Measurements from ENCODE around the gene PRICKLE3. TPM values are rescaled to one million over a fixed set of nuclear protein-coding genes. Genes with fewer than 3 reads are reported as not detected.

PRICKLE3 gene
- total RNA-seq, 2 donors from 2014 or later: 7.5 to 13.2 TPM

DNA sequence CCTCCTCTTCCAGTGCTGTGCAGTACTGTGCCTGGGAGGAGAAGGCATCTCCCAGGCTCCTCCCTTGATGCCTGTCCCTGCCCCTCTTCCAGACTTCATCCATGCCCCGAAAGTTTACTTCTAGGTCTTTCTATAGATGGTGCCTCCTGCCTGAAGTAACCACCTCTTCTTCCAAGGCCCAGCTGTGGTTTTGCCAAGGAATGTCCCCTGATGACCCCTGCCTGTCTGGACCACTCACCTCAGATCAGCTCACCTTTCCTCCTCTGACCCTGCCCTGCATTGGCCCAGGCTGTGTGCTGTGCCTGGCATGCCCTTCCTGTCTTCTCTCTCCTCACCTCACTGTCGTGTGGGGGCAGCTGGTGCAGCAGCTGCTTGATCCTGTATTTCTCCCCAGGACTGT is 6.8 kb downstream of the PRICKLE3 start:
- H3K27me3 ChIP-seq: no peaks in the 10 kb centered on the region
- peak overlapping the region in 2 of 4 donors; percentile 12 to 45 for H3K27ac ChIP-seq
- TF ChIP-seq POLR2A (IDR thresholded peaks at IDR 0.05): no peak
- TF ChIP-seq, protein P1, sequence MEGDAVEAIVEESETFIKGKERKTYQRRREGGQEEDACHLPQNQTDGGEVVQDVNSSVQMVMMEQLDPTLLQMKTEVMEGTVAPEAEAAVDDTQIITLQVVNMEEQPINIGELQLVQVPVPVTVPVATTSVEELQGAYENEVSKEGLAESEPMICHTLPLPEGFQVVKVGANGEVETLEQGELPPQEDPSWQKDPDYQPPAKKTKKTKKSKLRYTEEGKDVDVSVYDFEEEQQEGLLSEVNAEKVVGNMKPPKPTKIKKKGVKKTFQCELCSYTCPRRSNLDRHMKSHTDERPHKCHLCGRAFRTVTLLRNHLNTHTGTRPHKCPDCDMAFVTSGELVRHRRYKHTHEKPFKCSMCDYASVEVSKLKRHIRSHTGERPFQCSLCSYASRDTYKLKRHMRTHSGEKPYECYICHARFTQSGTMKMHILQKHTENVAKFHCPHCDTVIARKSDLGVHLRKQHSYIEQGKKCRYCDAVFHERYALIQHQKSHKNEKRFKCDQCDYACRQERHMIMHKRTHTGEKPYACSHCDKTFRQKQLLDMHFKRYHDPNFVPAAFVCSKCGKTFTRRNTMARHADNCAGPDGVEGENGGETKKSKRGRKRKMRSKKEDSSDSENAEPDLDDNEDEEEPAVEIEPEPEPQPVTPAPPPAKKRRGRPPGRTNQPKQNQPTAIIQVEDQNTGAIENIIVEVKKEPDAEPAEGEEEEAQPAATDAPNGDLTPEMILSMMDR (IDR thresholded peaks at IDR 0.05): no peak
- H3K9me3 ChIP-seq: no peaks in the 10 kb centered on the region
- no peak overlapping the region for H3K4me3 ChIP-seq
- no peak for ATAC-seq
- intact Hi-C loops (cut with DNase I): no loop called here
- peak in 2 of 4 donors; percentile 39 to 49 for DNase-seq
- WGBS, 2 donors: 63 to 86% methylated on average over 1 to 2 of the region's 2 CpGs
- H3K4me1 ChIP-seq: peaks cover 4% of the 10 kb centered on the region
- no peaks in the 10 kb centered on the region for H3K36me3 ChIP-seq (replicated peaks in 1 of 2; ENCODE audit: insufficient read depth in 1 of 2, low read depth in 2 of 2)

- intact Hi-C loops (cut with DNase I): no loop called here
- H3K4me3 ChIP-seq: no peak overlapping the region
- no peak for DNase-seq
- TF ChIP-seq, protein P1 (IDR thresholded peaks at IDR 0.05): no peak
- no peak for TF ChIP-seq POLR2A (IDR thresholded peaks at IDR 0.05)
- peaks cover 3% of the 10 kb centered on the region for H3K4me1 ChIP-seq
- no peaks in the 10 kb centered on the region for H3K27me3 ChIP-seq
- H3K9me3 ChIP-seq: no peaks in the 10 kb centered on the region
- no peak for ATAC-seq
- H3K27ac ChIP-seq: no peak overlapping the region
- WGBS, 2 donors: 92 to 100% methylated on average over 2 to 3 of the region's 3 CpGs
- no peaks in the 10 kb centered on the region for H3K36me3 ChIP-seq (replicated peaks in 1 of 2; ENCODE audit: insufficient read depth in 1 of 2, low read depth in 2 of 2)
Observed at GRCh38 chrX:49178537-49178936, 7.6 kb downstream of the PRICKLE3 start.

- H3K9me3 ChIP-seq: no peaks in the 10 kb centered on the region
- H3K36me3 ChIP-seq (replicated peaks in 1 of 2; ENCODE audit: insufficient read depth in 1 of 2, low read depth in 2 of 2): no peaks in the 10 kb centered on the region
- no peak for DNase-seq
- H3K4me1 ChIP-seq: peaks cover 8% of the 10 kb centered on the region
- no peaks in the 10 kb centered on the region for H3K27me3 ChIP-seq
- no peak for ATAC-seq
- TF ChIP-seq, protein P1 (IDR thresholded peaks at IDR 0.05): no peak
- TF ChIP-seq POLR2A (IDR thresholded peaks at IDR 0.05): no peak
- intact Hi-C loops (cut with DNase I): no loop called here
- 92% methylated on average over 10 of the region's 23 CpGs; no CpG with 5 or more reads in 1 of the 2 donors for WGBS, 2 donors
- H3K4me3 ChIP-seq: no peak overlapping the region
- H3K27ac ChIP-seq: no peak overlapping the region
Observed at GRCh38 chrX:49177873-49178480, 8.2 kb downstream of the PRICKLE3 start.

DNA sequence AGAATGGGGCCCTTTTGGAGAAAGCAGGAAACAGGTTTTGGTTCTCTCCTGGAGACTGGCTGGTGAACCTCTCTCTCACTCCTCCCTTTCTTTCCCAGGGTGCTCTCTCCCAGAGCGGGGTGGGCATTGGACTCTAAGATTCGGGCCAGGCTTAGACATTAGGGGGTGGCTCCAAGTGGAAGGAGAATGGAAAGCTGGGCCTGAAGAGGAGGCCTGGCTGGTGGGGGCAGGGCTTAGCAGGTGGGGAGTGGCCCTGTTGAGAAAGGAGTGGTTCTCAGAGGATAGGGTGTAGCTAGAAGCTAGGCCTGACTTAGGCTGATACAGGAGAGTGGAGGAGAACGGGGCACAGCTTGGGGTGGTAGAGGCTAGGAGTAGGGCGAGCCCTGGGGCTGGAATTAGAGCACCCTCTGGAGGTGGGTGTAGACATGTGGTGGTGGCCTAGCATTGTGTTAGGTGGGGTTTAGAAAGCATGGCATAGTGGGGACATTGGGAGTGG is 8.8 kb downstream of the PRICKLE3 start:
- WGBS, 2 donors: 50 to 76% methylated on average over 3 to 4 of the region's 4 CpGs
- TF ChIP-seq, protein P1 (IDR thresholded peaks at IDR 0.05): peak in 4 of 7 experiments; percentile 8 to 25 (median 16)
- no peak for TF ChIP-seq POLR2A (IDR thresholded peaks at IDR 0.05)
- DNase-seq (no peak), ATAC-seq (no peak)
- no peak overlapping the region for H3K4me3 ChIP-seq
- intact Hi-C loops (cut with DNase I): no loop called here
- H3K27ac ChIP-seq: no peak overlapping the region
- H3K36me3 ChIP-seq (replicated peaks in 1 of 2; ENCODE audit: insufficient read depth in 1 of 2, low read depth in 2 of 2): no peaks in the 10 kb centered on the region
- H3K27me3 ChIP-seq: no peaks in the 10 kb centered on the region
- H3K9me3 ChIP-seq: no peaks in the 10 kb centered on the region
- H3K4me1 ChIP-seq: peaks cover 12% of the 10 kb centered on the region
